A549 (cell line): ENCODE results near the gene MRLN.

Experiments
- BHLHE40 ChIP-seq: IDR thresholded peaks from 2 replicates; pipeline ENCODE4 v1.6.1; 2012; ENCODE audit warnings: low read depth, low read length, inconsistent platforms
- POLR2A ChIP-seq: IDR thresholded peaks from 2 replicates; pipeline ENCODE4 v1.6.1; 2012; ENCODE audit warnings: mild to moderate bottlenecking, low read length
- RAD21 ChIP-seq, 2 experiments: fragments of >200 bp in 1 of 2; sonication (Bioruptor Twin) in 1 of 2; formaldehyde crosslinking in 1 of 2; IDR thresholded peaks in 1 of 2; conservative IDR thresholded peaks in 1 of 2; 2 replicates in 1 of 2; 3 replicates in 1 of 2; pipeline ENCODE4 v1.6.1; 2012 to 2018; ENCODE audit warnings: inconsistent platforms in 1 of 2
- SREBF2 ChIP-seq: fragments of 450-650 bp; IDR thresholded peaks from 2 replicates; pipeline ENCODE4 v1.6.1; 2014; ENCODE audit warnings: mild to moderate bottlenecking, moderate library complexity
- TF ChIP-seq, protein P1 (sequence below): IDR thresholded peaks from 2 replicates; pipeline ENCODE4 v1.6.1; 2012
- TF ChIP-seq, protein P2 (sequence below): fragments of >200 bp; sonication (Bioruptor Twin); formaldehyde crosslinking; IDR thresholded peaks from 3 replicates; pipeline ENCODE4 v1.5.1; 2016

DNA sequence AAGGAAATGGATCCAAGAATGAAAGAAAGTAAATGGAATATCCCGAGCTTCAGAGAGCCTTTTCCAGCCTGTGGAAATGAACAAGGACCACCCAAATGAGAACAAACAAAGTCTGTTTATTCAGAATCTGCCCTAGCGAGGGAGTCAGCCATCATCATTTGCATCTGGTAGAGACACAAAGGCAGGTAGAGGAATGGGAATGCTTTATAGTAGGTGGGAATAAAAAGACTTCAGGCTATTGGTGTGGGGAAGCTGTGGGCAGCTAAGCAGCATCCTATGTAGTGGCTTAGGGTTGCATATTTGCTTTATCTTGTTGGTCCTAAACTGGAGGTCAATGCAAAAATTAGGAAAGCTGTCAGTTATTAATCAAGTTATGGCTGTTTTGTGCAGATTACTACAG, 9.2 kb upstream of the MRLN start:
- TF ChIP-seq BHLHE40 (no peak), POLR2A (no peak), SREBF2 (no peak), RAD21 (conservative IDR thresholded peaks at IDR 0.05 in 1 of 2, IDR thresholded peaks at IDR 0.05 in 1 of 2) (no peak)
- TF ChIP-seq, protein P1, sequence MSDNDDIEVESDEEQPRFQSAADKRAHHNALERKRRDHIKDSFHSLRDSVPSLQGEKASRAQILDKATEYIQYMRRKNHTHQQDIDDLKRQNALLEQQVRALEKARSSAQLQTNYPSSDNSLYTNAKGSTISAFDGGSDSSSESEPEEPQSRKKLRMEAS: no peak
- TF ChIP-seq, protein P2, sequence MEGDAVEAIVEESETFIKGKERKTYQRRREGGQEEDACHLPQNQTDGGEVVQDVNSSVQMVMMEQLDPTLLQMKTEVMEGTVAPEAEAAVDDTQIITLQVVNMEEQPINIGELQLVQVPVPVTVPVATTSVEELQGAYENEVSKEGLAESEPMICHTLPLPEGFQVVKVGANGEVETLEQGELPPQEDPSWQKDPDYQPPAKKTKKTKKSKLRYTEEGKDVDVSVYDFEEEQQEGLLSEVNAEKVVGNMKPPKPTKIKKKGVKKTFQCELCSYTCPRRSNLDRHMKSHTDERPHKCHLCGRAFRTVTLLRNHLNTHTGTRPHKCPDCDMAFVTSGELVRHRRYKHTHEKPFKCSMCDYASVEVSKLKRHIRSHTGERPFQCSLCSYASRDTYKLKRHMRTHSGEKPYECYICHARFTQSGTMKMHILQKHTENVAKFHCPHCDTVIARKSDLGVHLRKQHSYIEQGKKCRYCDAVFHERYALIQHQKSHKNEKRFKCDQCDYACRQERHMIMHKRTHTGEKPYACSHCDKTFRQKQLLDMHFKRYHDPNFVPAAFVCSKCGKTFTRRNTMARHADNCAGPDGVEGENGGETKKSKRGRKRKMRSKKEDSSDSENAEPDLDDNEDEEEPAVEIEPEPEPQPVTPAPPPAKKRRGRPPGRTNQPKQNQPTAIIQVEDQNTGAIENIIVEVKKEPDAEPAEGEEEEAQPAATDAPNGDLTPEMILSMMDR: no peak
